K562 (cell line): ENCODE data around the gene TREM1. TPM values are rescaled to one million over a fixed set of nuclear protein-coding genes. Genes with fewer than 3 reads are reported as not detected.

Source experiments
- CREB1 ChIP-seq, 2 experiments: sonication (generic) in 1 of 2; formaldehyde crosslinking in 1 of 2; IDR thresholded peaks; 2 replicates each; pipeline versions ENCODE4 v1.6.1 to v1.8.0; 2012 to 2022; ENCODE audit warnings: inconsistent platforms in 1 of 2, mild to moderate bottlenecking in 1 of 2, missing genetic modification reagents in 1 of 2, moderate library complexity in 1 of 2
- CSDE1 ChIP-seq, 2 experiments: fragments of 450-650 bp; IDR thresholded peaks; 2 replicates each; pipeline ENCODE4 v1.6.1; 2016; ENCODE audit warnings: mild to moderate bottlenecking in 1 of 2
- CXXC5 ChIP-seq: fragments of 250-450 bp; sonication (Bioruptor Pico); IDR thresholded peaks from 2 replicates; pipeline ENCODE4 v1.8.0; 2022; ENCODE audit warnings: inconsistent platforms, mild to moderate bottlenecking, moderate library complexity
- DMBX1 ChIP-seq: fragments of 250-450 bp; sonication (Bioruptor Pico); IDR thresholded peaks from 2 replicates; pipeline ENCODE4 v1.8.0; 2022; ENCODE audit warnings: inconsistent platforms, mild to moderate bottlenecking, moderate library complexity, borderline replicate concordance
- FOS ChIP-seq: IDR thresholded peaks from 3 replicates; pipeline ENCODE4 v1.6.1; 2011; ENCODE audit not compliant: insufficient read length; ENCODE audit errors: extremely low read depth
- HIVEP1 ChIP-seq: fragments of 250-450 bp; sonication (Bioruptor Pico); IDR thresholded peaks from 2 replicates; pipeline ENCODE4 v1.4.0; 2020; ENCODE audit warnings: mild to moderate bottlenecking
- HMG20A ChIP-seq: fragments of 450-650 bp; formaldehyde crosslinking; conservative IDR thresholded peaks from 2 replicates; pipeline ENCODE4 v1.4.0; 2020; ENCODE audit warnings: mild to moderate bottlenecking, mixed read lengths
- MAFF ChIP-seq: IDR thresholded peaks from 2 replicates; pipeline ENCODE4 v1.6.1; 2012; ENCODE audit warnings: low read length, improper control_type of control experiment
- NR3C1 ChIP-seq: sonication (generic); formaldehyde crosslinking; IDR thresholded peaks from 2 replicates; pipeline ENCODE4 v1.8.1; 2022; ENCODE audit warnings: missing genetic modification reagents
- RNF2 ChIP-seq: sonication (generic); IDR thresholded peaks from 2 replicates; pipeline ENCODE4 v1.6.1; 2016
- SMARCE1 ChIP-seq: fragments of 450-650 bp; IDR thresholded peaks from 2 replicates; pipeline ENCODE4 v1.7.1; 2016; ENCODE audit warnings: mild to moderate bottlenecking
- STAG1 ChIP-seq: sonication (generic); formaldehyde crosslinking; IDR thresholded peaks from 2 replicates; pipeline ENCODE4 v1.5.0; 2020; ENCODE audit warnings: missing genetic modification reagents, borderline replicate concordance
- TAF15 ChIP-seq: fragments of 200-400 bp; formaldehyde crosslinking; IDR thresholded peaks from 2 replicates; pipeline ENCODE4 v1.6.1; 2017; ENCODE audit warnings: mild to moderate bottlenecking, low read depth, low read length, moderate library complexity
- ZNF143 ChIP-seq: sonication (generic); formaldehyde crosslinking; IDR thresholded peaks from 2 replicates; pipeline ENCODE4 v1.9.0; 2022; ENCODE audit warnings: mild to moderate bottlenecking, missing genetic modification reagents
- ZNF551 ChIP-seq: fragments of 250-450 bp; sonication (Bioruptor Pico); IDR thresholded peaks from 2 replicates; pipeline ENCODE4 v1.5.0; 2021; ENCODE audit warnings: mild to moderate bottlenecking, moderate library complexity
- ZNF707 ChIP-seq: fragments of 250-450 bp; sonication (Bioruptor Pico); conservative IDR thresholded peaks from 2 replicates; pipeline ENCODE4 v1.8.0; 2022; ENCODE audit warnings: inconsistent platforms, mild to moderate bottlenecking, moderate library complexity
- polyA plus RNA-seq, 8 experiments: library from polyadenylated mRNA; depleted of rRNA in 4 of 8; stranded (reverse) in 5 of 8; unstranded in 3 of 8; fragments of >200 nt; fragmentation: Nextera tagmentation in 2 of 8; fragmentation: Illumina TruSeq in 1 of 8; extraction: Ambion mirVana in 2 of 8; extraction: Trizol in 1 of 8; gene quantifications; 2 replicates each; pipeline versions ENCODE4 v1.2.1 to v1.2.3, GENCODE V29; 2011 to 2014; ENCODE audit warnings: inconsistent platforms in 1 of 8, missing spikeins in 1 of 8
- total RNA-seq, 7 experiments: library from RNA; depleted of rRNA in 6 of 7; stranded (reverse); fragments of >200 nt in 6 of 7; fragmentation: Illumina TruSeq in 2 of 7; extraction: Trizol in 2 of 7; gene quantifications; 2 replicates each; pipeline versions ENCODE4 v1.2.1 to v1.2.3, GENCODE V29; 2011 to 2021; ENCODE audit warnings: low replicate concordance in 1 of 7
- TF ChIP-seq, protein P1 (sequence below): sonication (generic); formaldehyde crosslinking; IDR thresholded peaks from 2 replicates; pipeline ENCODE4 v1.4.0; 2020; ENCODE audit warnings: mild to moderate bottlenecking, missing genetic modification reagents
- TF ChIP-seq, protein P2 (sequence below): sonication (generic); formaldehyde crosslinking; IDR thresholded peaks from 2 replicates; pipeline ENCODE4 v1.8.0; 2023; ENCODE audit warnings: mild to moderate bottlenecking, missing genetic modification reagents
- TF ChIP-seq, protein P3 (sequence below), 2 experiments: fragments of 450-650 bp; IDR thresholded peaks; 2 replicates each; pipeline ENCODE4 v1.6.1; 2016
- TF ChIP-seq, protein P4 (sequence below): fragments of 450-650 bp; IDR thresholded peaks from 2 replicates; pipeline ENCODE4 v1.6.1; 2018; ENCODE audit not compliant: partially characterized antibody

TREM1 gene
- total and polyA plus RNA-seq, 9 of the 15 experiments (the other 6 are each of a cell fraction or from before 2014, with no cell fraction given) = not detected

DNA sequence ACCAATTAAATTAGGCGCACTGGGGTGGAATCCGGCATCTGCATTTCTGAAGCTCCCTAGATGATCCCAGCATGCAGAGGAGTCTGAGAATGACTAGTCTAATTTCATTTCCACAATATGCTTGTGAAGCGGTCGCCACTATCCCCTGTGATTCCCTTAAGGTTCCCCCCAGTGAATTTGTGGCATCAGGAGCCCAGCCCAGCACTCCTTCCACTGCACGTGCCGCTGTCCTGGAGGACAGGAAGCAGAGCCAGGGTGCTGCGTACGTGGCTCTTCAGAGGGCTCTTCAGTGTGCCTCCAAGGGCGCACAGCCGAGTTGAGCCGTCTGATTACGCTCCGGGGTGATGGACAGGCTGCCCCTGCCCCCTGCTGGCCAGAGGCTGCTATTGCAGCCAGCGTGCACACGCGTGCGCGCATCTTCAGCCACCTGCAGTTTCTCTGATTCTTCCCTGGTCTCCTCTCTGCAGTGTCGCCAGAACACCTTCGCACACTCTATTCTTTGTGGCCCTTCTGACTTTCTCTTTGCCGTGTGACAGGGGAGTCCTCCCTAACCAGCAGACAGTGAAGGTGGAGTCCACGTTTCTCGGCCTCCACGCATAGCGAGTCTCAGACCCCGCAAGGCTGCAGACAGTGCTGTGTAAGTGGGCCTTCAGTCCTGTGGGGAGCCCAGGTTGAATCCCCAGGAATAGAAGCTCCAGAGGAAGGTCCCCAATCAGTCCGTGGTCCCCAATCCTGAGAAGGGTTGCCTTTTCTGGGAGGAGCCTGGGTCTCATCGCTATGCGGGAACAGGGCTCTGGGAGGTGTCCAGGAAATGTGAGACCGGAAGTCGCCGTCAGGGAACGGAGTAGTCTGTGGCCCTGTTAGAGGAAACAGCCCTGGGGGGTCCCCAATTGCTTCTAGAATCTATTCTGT lies 32.4 kb upstream of the TREM1 start (continued):
- TF ChIP-seq HIVEP1 (CRISPR knock-in tag) (no peak), CSDE1 (IDR thresholded peaks at IDR 0.05) (no peak), STAG1 (CRISPR knock-in tag) (peak; percentile 88), SMARCE1 (peak; percentile 35; the same call in 1 of the 2 replicates), RNF2 (peak; percentile 55; the same call in 1 of the 2 replicates), ZNF707 (CRISPR knock-in tag) (no peak), FOS (no peak), CREB1 (IDR thresholded peaks at IDR 0.05) (no peak; the same call in 1 of the 2 replicates), CREB1 (CRISPR knock-in tag; IDR thresholded peaks at IDR 0.05) (peak; percentile 69), CXXC5 (peak; percentile 75), NR3C1 (CRISPR knock-in tag) (no peak), TAF15 (no peak), DMBX1 (CRISPR knock-in tag) (no peak), MAFF (0 out of 2 replicates have a peak, but pooled peaks have one; percentile 2), ZNF143 (no peak), ZNF551 (CRISPR knock-in tag) (no peak), HMG20A (CRISPR knock-in tag) (no peak)
- TF ChIP-seq, protein P1, sequence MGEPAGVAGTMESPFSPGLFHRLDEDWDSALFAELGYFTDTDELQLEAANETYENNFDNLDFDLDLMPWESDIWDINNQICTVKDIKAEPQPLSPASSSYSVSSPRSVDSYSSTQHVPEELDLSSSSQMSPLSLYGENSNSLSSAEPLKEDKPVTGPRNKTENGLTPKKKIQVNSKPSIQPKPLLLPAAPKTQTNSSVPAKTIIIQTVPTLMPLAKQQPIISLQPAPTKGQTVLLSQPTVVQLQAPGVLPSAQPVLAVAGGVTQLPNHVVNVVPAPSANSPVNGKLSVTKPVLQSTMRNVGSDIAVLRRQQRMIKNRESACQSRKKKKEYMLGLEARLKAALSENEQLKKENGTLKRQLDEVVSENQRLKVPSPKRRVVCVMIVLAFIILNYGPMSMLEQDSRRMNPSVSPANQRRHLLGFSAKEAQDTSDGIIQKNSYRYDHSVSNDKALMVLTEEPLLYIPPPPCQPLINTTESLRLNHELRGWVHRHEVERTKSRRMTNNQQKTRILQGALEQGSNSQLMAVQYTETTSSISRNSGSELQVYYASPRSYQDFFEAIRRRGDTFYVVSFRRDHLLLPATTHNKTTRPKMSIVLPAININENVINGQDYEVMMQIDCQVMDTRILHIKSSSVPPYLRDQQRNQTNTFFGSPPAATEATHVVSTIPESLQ (CRISPR knock-in tag) = no peak
- TF ChIP-seq, protein P2, sequence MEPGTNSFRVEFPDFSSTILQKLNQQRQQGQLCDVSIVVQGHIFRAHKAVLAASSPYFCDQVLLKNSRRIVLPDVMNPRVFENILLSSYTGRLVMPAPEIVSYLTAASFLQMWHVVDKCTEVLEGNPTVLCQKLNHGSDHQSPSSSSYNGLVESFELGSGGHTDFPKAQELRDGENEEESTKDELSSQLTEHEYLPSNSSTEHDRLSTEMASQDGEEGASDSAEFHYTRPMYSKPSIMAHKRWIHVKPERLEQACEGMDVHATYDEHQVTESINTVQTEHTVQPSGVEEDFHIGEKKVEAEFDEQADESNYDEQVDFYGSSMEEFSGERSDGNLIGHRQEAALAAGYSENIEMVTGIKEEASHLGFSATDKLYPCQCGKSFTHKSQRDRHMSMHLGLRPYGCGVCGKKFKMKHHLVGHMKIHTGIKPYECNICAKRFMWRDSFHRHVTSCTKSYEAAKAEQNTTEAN (CRISPR knock-in tag) = no peak
- TF ChIP-seq, protein P3, sequence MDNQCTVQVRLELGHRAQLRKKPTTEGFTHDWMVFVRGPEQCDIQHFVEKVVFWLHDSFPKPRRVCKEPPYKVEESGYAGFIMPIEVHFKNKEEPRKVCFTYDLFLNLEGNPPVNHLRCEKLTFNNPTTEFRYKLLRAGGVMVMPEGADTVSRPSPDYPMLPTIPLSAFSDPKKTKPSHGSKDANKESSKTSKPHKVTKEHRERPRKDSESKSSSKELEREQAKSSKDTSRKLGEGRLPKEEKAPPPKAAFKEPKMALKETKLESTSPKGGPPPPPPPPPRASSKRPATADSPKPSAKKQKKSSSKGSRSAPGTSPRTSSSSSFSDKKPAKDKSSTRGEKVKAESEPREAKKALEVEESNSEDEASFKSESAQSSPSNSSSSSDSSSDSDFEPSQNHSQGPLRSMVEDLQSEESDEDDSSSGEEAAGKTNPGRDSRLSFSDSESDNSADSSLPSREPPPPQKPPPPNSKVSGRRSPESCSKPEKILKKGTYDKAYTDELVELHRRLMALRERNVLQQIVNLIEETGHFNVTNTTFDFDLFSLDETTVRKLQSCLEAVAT (IDR thresholded peaks at IDR 0.05) = 0 out of 4 replicates have a peak, but pooled peaks of 1 of the 2 experiments have one; percentile 50
- TF ChIP-seq, protein P4, sequence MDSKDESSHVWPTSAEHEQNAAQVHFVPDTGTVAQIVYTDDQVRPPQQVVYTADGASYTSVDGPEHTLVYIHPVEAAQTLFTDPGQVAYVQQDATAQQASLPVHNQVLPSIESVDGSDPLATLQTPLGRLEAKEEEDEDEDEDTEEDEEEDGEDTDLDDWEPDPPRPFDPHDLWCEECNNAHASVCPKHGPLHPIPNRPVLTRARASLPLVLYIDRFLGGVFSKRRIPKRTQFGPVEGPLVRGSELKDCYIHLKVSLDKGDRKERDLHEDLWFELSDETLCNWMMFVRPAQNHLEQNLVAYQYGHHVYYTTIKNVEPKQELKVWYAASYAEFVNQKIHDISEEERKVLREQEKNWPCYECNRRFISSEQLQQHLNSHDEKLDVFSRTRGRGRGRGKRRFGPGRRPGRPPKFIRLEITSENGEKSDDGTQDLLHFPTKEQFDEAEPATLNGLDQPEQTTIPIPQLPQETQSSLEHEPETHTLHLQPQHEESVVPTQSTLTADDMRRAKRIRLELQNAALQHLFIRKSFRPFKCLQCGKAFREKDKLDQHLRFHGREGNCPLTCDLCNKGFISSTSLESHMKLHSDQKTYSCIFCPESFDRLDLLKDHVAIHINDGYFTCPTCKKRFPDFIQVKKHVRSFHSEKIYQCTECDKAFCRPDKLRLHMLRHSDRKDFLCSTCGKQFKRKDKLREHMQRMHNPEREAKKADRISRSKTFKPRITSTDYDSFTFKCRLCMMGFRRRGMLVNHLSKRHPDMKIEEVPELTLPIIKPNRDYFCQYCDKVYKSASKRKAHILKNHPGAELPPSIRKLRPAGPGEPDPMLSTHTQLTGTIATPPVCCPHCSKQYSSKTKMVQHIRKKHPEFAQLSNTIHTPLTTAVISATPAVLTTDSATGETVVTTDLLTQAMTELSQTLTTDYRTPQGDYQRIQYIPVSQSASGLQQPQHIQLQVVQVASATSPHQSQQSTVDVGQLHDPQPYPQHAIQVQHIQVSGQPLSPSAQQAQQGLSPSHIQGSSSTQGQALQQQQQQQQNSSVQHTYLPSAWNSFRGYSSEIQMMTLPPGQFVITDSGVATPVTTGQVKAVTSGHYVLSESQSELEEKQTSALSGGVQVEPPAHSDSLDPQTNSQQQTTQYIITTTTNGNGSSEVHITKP = no peak
